K562 (cell line): ENCODE results near the gene CNDP1. TPM values are rescaled to one million over a fixed set of nuclear protein-coding genes. Genes with fewer than 3 reads are reported as not detected.

Source experiments
- ATAC-seq: fragments of 200-7000 bp; cut with Tn5 transposase; 3 replicates; pipeline ENCODE4 v1.9.1; 2020; ENCODE audit warnings: moderate library complexity
- BruUV-seq: library from RNA; stranded (reverse); fragments of 400-500 nt; replicated peaks from 2 replicates; lab custom pipeline; 2021; lab: Mats Ljungman, UMichigan
- CTCF ChIA-PET: fragments of 300-600 bp; formaldehyde crosslinking; extraction: SDS; loops from one replicate; lab custom pipeline; 2021; ENCODE audit warnings: low intra/inter-chr PET ratio; lab: Yijun Ruan, JAX
- POLR2A ChIA-PET: fragments of 300-600, 350-650 bp; sonication (Branson Sonifier 250); formaldehyde crosslinking; extraction: SDS; loops from one replicate; lab custom pipeline; 2021; ENCODE audit warnings: antibody characterized with exemption, inconsistent platforms; lab: Yijun Ruan, JAX
- DNase-seq, 4 experiments: peaks; one replicate each; pipeline versions ENCODE4 v3.0.0 to v3.0.0-alpha.2; 2011 to 2018; ENCODE audit warnings: low spot score in 3 of 4, mixed read lengths in 3 of 4; ENCODE audit errors: extremely low read depth in 1 of 4
- FAIRE-seq: peaks from 2 replicates; lab custom pipeline; 2011; peaks lifted over from hg19 to GRCh38; lab: Jason Lieb, UNC
- H2AFZ ChIP-seq: 2 replicates; pipeline ENCODE4 v1.6.0; 2011; ENCODE audit warnings: low read depth, low read length, control low read depth, inconsistent platforms
- H3K27ac ChIP-seq: fragments of 200-600 bp; 3 replicates; pipeline ENCODE4 v1.8.0; 2011; ENCODE audit warnings: low read depth, mild to moderate bottlenecking, control low read depth, inconsistent platforms, low read length, moderate library complexity, mixed read lengths; ENCODE audit errors: extremely low read depth
- H3K27me3 ChIP-seq, 2 experiments: fragments of 300-600 bp in 1 of 2; 2 replicates in 1 of 2; 3 replicates in 1 of 2; pipeline versions ENCODE4 v1.6.0 to v1.8.0; 2011; ENCODE audit warnings: inconsistent platforms in 2 of 2, low read length in 2 of 2, mild to moderate bottlenecking in 1 of 2, mixed read lengths in 1 of 2, moderate library complexity in 1 of 2; ENCODE audit not compliant: control insufficient read depth in 2 of 2, insufficient read depth in 2 of 2
- H3K36me3 ChIP-seq: fragments of 300-600 bp; 3 replicates; pipeline ENCODE4 v1.8.0; 2011; ENCODE audit warnings: mild to moderate bottlenecking, low read length, inconsistent platforms; ENCODE audit not compliant: control insufficient read depth, insufficient read depth
- H3K4me1 ChIP-seq, 2 experiments: fragments of 200-600 bp in 1 of 2; replicated peaks in 1 of 2; 2 replicates in 1 of 2; 3 replicates in 1 of 2; pipeline versions ENCODE4 v1.5.1 to v1.8.0; 2011; ENCODE audit warnings: inconsistent platforms in 2 of 2, low read length in 2 of 2, mild to moderate bottlenecking in 1 of 2, mixed read lengths in 1 of 2, moderate library complexity in 1 of 2; ENCODE audit not compliant: control insufficient read depth in 2 of 2, insufficient read depth in 2 of 2
- H3K4me2 ChIP-seq: 2 replicates; pipeline ENCODE4 v1.6.1; 2011; ENCODE audit warnings: low read length, control low read depth, inconsistent platforms, mixed read lengths; ENCODE audit not compliant: insufficient read depth
- H3K4me3 ChIP-seq: fragments of 200-600 bp; sonication (generic), shearing (Covaris generic); 2 replicates; pipeline ENCODE4 v1.5.1; 2016; ENCODE audit warnings: control low read depth, inconsistent platforms
- H3K79me2 ChIP-seq: fragments of 200-600 bp; 3 replicates; pipeline ENCODE4 v1.8.0; 2011; ENCODE audit warnings: low read length, inconsistent platforms; ENCODE audit not compliant: control insufficient read depth, insufficient read depth
- H3K9ac ChIP-seq, 2 experiments: 2 replicates each; pipeline versions ENCODE4 v1.6.0 to v1.6.1; 2011; ENCODE audit warnings: low read depth in 2 of 2, low read length in 2 of 2, control low read depth in 1 of 2, inconsistent platforms in 1 of 2, mild to moderate bottlenecking in 1 of 2, mixed read lengths in 1 of 2; ENCODE audit not compliant: insufficient read depth in 1 of 2
- H3K9me1 ChIP-seq: one replicate; pipeline ENCODE4 v1.6.0; 2011; ENCODE audit warnings: inconsistent platforms, mild to moderate bottlenecking, low read length, moderate library complexity; ENCODE audit not compliant: control insufficient read depth, insufficient read depth
- H3K9me3 ChIP-seq: replicated peaks from 2 replicates; pipeline ENCODE4 v1.5.1; 2011; ENCODE audit warnings: low read depth, low read length, inconsistent platforms; ENCODE audit not compliant: control insufficient read depth, insufficient read depth
- H4K20me1 ChIP-seq: replicated peaks from 2 replicates; pipeline ENCODE4 v1.6.1; 2011; ENCODE audit warnings: low read length, inconsistent platforms, mixed read lengths; ENCODE audit not compliant: control insufficient read depth, insufficient read depth
- CCAR2 ChIP-seq: fragments of 200-400 bp; formaldehyde crosslinking; IDR thresholded peaks from 2 replicates; pipeline ENCODE4 v1.6.1; 2017; ENCODE audit warnings: mild to moderate bottlenecking, low read depth, low read length
- REST ChIP-seq, 2 experiments: fragments of 450-650 bp; formaldehyde crosslinking in 1 of 2; IDR thresholded peaks; 2 replicates each; pipeline versions ENCODE4 v1.4.0 to v1.6.1; 2014 to 2020; ENCODE audit warnings: mild to moderate bottlenecking in 2 of 2, borderline replicate concordance in 1 of 2, low read depth in 1 of 2
- TBL1XR1 ChIP-seq, 2 experiments: IDR thresholded peaks; 2 replicates each; pipeline ENCODE4 v1.6.1; 2012; ENCODE audit warnings: improper control_type of control experiment in 2 of 2, low read length in 2 of 2, mild to moderate bottlenecking in 1 of 2
- ZNF444 ChIP-seq: fragments of 250-450 bp; sonication (Bioruptor Pico); IDR thresholded peaks from 2 replicates; pipeline ENCODE4 v1.4.0; 2020; ENCODE audit warnings: mild to moderate bottlenecking, moderate library complexity
- WGBS: fragments of 100-300 bp; shearing (Covaris generic); methylation state at CpG from one replicate; pipeline ENCODE4 v1.1.6; 2016; ENCODE audit warnings: low coverage, mixed read lengths; ENCODE audit not compliant: insufficient coverage; ENCODE audit errors: missing lambda C conversion rate; 5-methylcytosine and 5-hydroxymethylcytosine counted together
- in situ Hi-C: fragments of 300-500 bp; cut with MboI; formaldehyde crosslinking; loops from 4 replicates; pipeline ENCODE4 v1.15.0; 2018; ENCODE audit warnings: inconsistent platforms, mixed read lengths
- intact Hi-C: fragments of 100-400 bp; cut with micrococcal nuclease; formaldehyde crosslinking; loops from 2 replicates; pipeline ENCODE4 v1.14.2; 2022
- polyA plus RNA-seq, 8 experiments: library from polyadenylated mRNA; depleted of rRNA in 4 of 8; stranded (reverse) in 5 of 8; unstranded in 3 of 8; fragments of >200 nt; fragmentation: Nextera tagmentation in 2 of 8; fragmentation: Illumina TruSeq in 1 of 8; extraction: Ambion mirVana in 2 of 8; extraction: Trizol in 1 of 8; gene quantifications; 2 replicates each; pipeline versions ENCODE4 v1.2.1 to v1.2.3, GENCODE V29; 2011 to 2014; ENCODE audit warnings: inconsistent platforms in 1 of 8, missing spikeins in 1 of 8
- total RNA-seq, 7 experiments: library from RNA; depleted of rRNA in 6 of 7; stranded (reverse); fragments of >200 nt in 6 of 7; fragmentation: Illumina TruSeq in 2 of 7; extraction: Trizol in 2 of 7; gene quantifications; 2 replicates each; pipeline versions ENCODE4 v1.2.1 to v1.2.3, GENCODE V29; 2011 to 2021; ENCODE audit warnings: low replicate concordance in 1 of 7
- TF ChIP-seq, protein P1 (sequence below): fragments of 450-650 bp; IDR thresholded peaks from 2 replicates; pipeline ENCODE4 v1.6.1; 2017; ENCODE audit warnings: antibody characterized with exemption, mild to moderate bottlenecking
- TF ChIP-seq, protein P2 (sequence below): sonication (generic); formaldehyde crosslinking; IDR thresholded peaks from 2 replicates; pipeline ENCODE4 v1.8.1; 2023; ENCODE audit warnings: mild to moderate bottlenecking, missing genetic modification reagents, moderate library complexity

Gene CNDP1
- total and polyA plus RNA-seq, 9 of the 15 experiments (the other 6 are each of a cell fraction or from before 2014, with no cell fraction given) = not detected

- Histone ChIP-seq H3K4me1 (peaks cover 0 to 4% of the 10 kb centered on the region in 2 experiments; a peak in 2 of 5 replicates), H3K36me3 (no peaks in the 10 kb centered on the region), H3K9ac (no peak overlapping the region), H3K9me3 (no peaks in the 10 kb centered on the region), H3K27ac (no peak overlapping the region), H3K4me3 (no peak overlapping the region), H3K79me2 (no peaks in the 10 kb centered on the region), H3K9me1 (no peaks in the 10 kb centered on the region), H2AFZ (no peak overlapping the region), H3K4me2 (no peak overlapping the region), H3K27me3 (peaks cover 16 to 54% of the 10 kb centered on the region in 2 experiments; a peak in 4 of 5 replicates), H4K20me1 (no peaks in the 10 kb centered on the region)
- 0% methylated on average over 6 of the region's 7 CpGs for WGBS
- no peak for FAIRE-seq
- no peak for ATAC-seq
- ChIA-PET POLR2A (no interaction called here), CTCF (no interaction called here)
- in situ Hi-C loops = no loop called here
- no TSS peak for BruUV-seq
- intact Hi-C loops = no loop called here
- no peak for DNase-seq
- no peak for TF ChIP-seq CCAR2
- no peak for TF ChIP-seq TBL1XR1 (IDR thresholded peaks at IDR 0.05; ENCODE audit: low read length in 2 of 2)
- TF ChIP-seq REST (IDR thresholded peaks at IDR 0.05; ENCODE audit: borderline replicate concordance) = no peak
- no peak for TF ChIP-seq REST (CRISPR knock-in tag; IDR thresholded peaks at IDR 0.05; ENCODE audit: low read depth)
- TF ChIP-seq, protein P1, sequence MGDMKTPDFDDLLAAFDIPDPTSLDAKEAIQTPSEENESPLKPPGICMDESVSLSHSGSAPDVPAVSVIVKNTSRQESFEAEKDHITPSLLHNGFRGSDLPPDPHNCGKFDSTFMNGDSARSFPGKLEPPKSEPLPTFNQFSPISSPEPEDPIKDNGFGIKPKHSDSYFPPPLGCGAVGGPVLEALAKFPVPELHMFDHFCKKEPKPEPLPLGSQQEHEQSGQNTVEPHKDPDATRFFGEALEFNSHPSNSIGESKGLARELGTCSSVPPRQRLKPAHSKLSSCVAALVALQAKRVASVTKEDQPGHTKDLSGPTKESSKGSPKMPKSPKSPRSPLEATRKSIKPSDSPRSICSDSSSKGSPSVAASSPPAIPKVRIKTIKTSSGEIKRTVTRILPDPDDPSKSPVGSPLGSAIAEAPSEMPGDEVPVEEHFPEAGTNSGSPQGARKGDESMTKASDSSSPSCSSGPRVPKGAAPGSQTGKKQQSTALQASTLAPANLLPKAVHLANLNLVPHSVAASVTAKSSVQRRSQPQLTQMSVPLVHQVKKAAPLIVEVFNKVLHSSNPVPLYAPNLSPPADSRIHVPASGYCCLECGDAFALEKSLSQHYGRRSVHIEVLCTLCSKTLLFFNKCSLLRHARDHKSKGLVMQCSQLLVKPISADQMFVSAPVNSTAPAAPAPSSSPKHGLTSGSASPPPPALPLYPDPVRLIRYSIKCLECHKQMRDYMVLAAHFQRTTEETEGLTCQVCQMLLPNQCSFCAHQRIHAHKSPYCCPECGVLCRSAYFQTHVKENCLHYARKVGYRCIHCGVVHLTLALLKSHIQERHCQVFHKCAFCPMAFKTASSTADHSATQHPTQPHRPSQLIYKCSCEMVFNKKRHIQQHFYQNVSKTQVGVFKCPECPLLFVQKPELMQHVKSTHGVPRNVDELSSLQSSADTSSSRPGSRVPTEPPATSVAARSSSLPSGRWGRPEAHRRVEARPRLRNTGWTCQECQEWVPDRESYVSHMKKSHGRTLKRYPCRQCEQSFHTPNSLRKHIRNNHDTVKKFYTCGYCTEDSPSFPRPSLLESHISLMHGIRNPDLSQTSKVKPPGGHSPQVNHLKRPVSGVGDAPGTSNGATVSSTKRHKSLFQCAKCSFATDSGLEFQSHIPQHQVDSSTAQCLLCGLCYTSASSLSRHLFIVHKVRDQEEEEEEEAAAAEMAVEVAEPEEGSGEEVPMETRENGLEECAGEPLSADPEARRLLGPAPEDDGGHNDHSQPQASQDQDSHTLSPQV = no peak
- TF ChIP-seq, protein P2, sequence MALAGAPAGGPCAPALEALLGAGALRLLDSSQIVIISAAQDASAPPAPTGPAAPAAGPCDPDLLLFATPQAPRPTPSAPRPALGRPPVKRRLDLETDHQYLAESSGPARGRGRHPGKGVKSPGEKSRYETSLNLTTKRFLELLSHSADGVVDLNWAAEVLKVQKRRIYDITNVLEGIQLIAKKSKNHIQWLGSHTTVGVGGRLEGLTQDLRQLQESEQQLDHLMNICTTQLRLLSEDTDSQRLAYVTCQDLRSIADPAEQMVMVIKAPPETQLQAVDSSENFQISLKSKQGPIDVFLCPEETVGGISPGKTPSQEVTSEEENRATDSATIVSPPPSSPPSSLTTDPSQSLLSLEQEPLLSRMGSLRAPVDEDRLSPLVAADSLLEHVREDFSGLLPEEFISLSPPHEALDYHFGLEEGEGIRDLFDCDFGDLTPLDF = no peak
- no peak for TF ChIP-seq ZNF444 (CRISPR knock-in tag)
These were observed 3.3 kb upstream of the CNDP1 start for GRCh38 chr18:74531043-74531442.
